Kidney (tissue), 14 donors: ENCODE measurements around the gene EGFR. TPM values are rescaled to one million over a fixed set of nuclear protein-coding genes. Genes with fewer than 3 reads are reported as not detected.
A peak's percentile ranks its signal among the peaks of the same experiment; 100 is the strongest.

Source experiments
- DNase-seq, 5 donors: peaks; one replicate each; pipeline ENCODE4 v3.0.0-alpha.2; 2013 to 2020
- FAIRE-seq: peaks from 2 replicates; lab custom pipeline; 2012; peaks lifted over from hg19 to GRCh38; lab: Jason Lieb, UNC
- H3K27ac ChIP-seq, 2 donors: one replicate each; pipeline ENCODE4 v1.7.0; 2013; ENCODE audit warnings: low read depth in 2 of 2, low read length in 2 of 2, inconsistent platforms in 1 of 2
- H3K27me3 ChIP-seq: one replicate; pipeline ENCODE4 v1.7.1; 2013; ENCODE audit warnings: low read length, inconsistent platforms; ENCODE audit not compliant: control insufficient read depth, insufficient read depth
- H3K36me3 ChIP-seq, 3 donors: one replicate each; pipeline versions ENCODE4 v1.7.0 to v1.7.1; 2013; ENCODE audit warnings: low read length in 3 of 3, control low read depth in 1 of 3, inconsistent platforms in 1 of 3; ENCODE audit not compliant: insufficient read depth in 3 of 3, control insufficient read depth in 2 of 3
- H3K4me1 ChIP-seq, 3 donors: one replicate each; pipeline versions ENCODE4 v1.7.0 to v1.7.1; 2013; ENCODE audit warnings: low read length in 3 of 3, inconsistent platforms in 1 of 3, low read depth in 1 of 3; ENCODE audit not compliant: control insufficient read depth in 2 of 3, insufficient read depth in 2 of 3
- H3K4me3 ChIP-seq, 3 donors: one replicate each; pipeline versions ENCODE4 v1.7.0 to v1.8.1; 2013; ENCODE audit warnings: low read length in 3 of 3, control low read depth in 1 of 3, inconsistent platforms in 1 of 3
- H3K9ac ChIP-seq, 3 donors: one replicate each; pipeline versions ENCODE4 v1.7.0 to v1.7.1; 2013; ENCODE audit warnings: low read length in 3 of 3, control low read depth in 1 of 3, inconsistent platforms in 1 of 3
- H3K9me3 ChIP-seq, 3 donors: one replicate each; pipeline versions ENCODE4 v1.7.0 to v1.7.1; 2013; ENCODE audit warnings: low read length in 3 of 3, control low read depth in 1 of 3, inconsistent platforms in 1 of 3; ENCODE audit not compliant: control insufficient read depth in 2 of 3, insufficient read depth in 1 of 3
- CTCF ChIP-seq: IDR thresholded peaks from 3 replicates; pipeline ENCODE4 v1.5.1; 2012; ENCODE audit warnings: mild to moderate bottlenecking, moderate library complexity, borderline replicate concordance; ENCODE audit not compliant: insufficient read depth; ENCODE audit errors: extremely low read depth
- intact Hi-C: fragments of 100-400 bp; cut with DNase I; formaldehyde crosslinking; loops from one replicate; pipeline ENCODE4 v1.11.1; 2022
- polyA plus RNA-seq: library from polyadenylated mRNA; stranded (reverse); fragments of 350-450 nt; fragmentation: Illumina TruSeq; extraction: RNeasy Lipid Tissue Mini Kit (QIAGEN cat#74804); gene quantifications from one replicate; pipeline ENCODE4 v1.2.3, GENCODE V29; 2014; ENCODE audit warnings: low read depth, low replicate concordance; ENCODE audit not compliant: insufficient read depth
- total RNA-seq: library from RNA; stranded (reverse); fragmentation: NEBNext Ultra II Directional; extraction: Animal tissue kit (Norgen Biotek cat#: 25700); gene quantifications from one replicate; pipeline ENCODE4 v1.2.1, GENCODE V29; 2021
- donor health status: control.
- donor health status: control.
- donor health status: control.
- donor health status: control.
- donor health status: control.
- donor health status: DM: yes; HTN: yes; CAD: no.
- donor health status: Normal renal cell carcinoma (clear cell type).

EGFR gene
- total and polyA plus RNA-seq, 2 donors from 2014 or later, result 5.9 to 61.3 TPM

- H3K36me3 ChIP-seq, result no peaks in the 10 kb centered on the region
- H3K4me1 ChIP-seq, result peaks cover 4 to 41% (median 23%) of the 10 kb centered on the region in 3 donors
- no peaks in the 10 kb centered on the region for H3K9me3 ChIP-seq
- H3K4me3 ChIP-seq, result no peak overlapping the region
- TF ChIP-seq CTCF, result no peak
- DNase-seq (peak in 2 of 5 donors; percentile 20 to 40), FAIRE-seq (peak; percentile 32)
- peak overlapping the region in 1 of 2 donors; percentile 32 for H3K27ac ChIP-seq
- intact Hi-C loops, result no loop called here
- H3K27me3 ChIP-seq, result no peaks in the 10 kb centered on the region
- no peak overlapping the region for H3K9ac ChIP-seq
These were observed 51.5 kb downstream of the EGFR start for GRCh38 chr7:55070271-55070743.

GRCh38 chr7:55070854-55071253, 52.0 kb downstream of the EGFR start:
- intact Hi-C loops, result no loop called here
- Histone ChIP-seq H3K27me3 (no peaks in the 10 kb centered on the region), H3K9me3 (no peaks in the 10 kb centered on the region), H3K9ac (no peak overlapping the region), H3K36me3 (no peaks in the 10 kb centered on the region), H3K4me3 (no peak overlapping the region), H3K27ac (peak overlapping the region in 1 of 2 donors; percentile 32), H3K4me1 (peaks cover 0 to 46% (median 27%) of the 10 kb centered on the region in 3 donors)
- TF ChIP-seq CTCF, result no peak
- peak in 1 of 5 donors; percentile 16 for DNase-seq
- no peak for FAIRE-seq

- TF ChIP-seq CTCF, result no peak
- H3K36me3 ChIP-seq, result no peaks in the 10 kb centered on the region
- no peak overlapping the region for H3K27ac ChIP-seq
- intact Hi-C loops, result no loop called here
- no peaks in the 10 kb centered on the region for H3K9me3 ChIP-seq
- H3K4me3 ChIP-seq, result no peak overlapping the region
- peaks cover 0 to 46% (median 24%) of the 10 kb centered on the region in 3 donors for H3K4me1 ChIP-seq
- no peak overlapping the region for H3K9ac ChIP-seq
- DNase-seq (peak in 1 of 5 donors; percentile 9), FAIRE-seq (no peak)
- no peaks in the 10 kb centered on the region for H3K27me3 ChIP-seq
These were observed 52.8 kb downstream of the EGFR start for GRCh38 chr7:55071411-55072175.
